Ovary (tissue), 3 donors: ENCODE results near the gene POU6F2.

Source experiments
- EP300 ChIP-seq: sonication (generic); formaldehyde crosslinking; IDR thresholded peaks from one replicate; pipeline ENCODE4 v1.6.1; 2017; ENCODE audit warnings: antibody characterized with exemption
- POLR2A ChIP-seq: fragments of 450-650 bp; IDR thresholded peaks from one replicate; pipeline ENCODE4 v1.6.1; 2017; ENCODE audit warnings: antibody characterized with exemption, mild to moderate bottlenecking, moderate library complexity
- TF ChIP-seq, protein P1 (sequence below), 3 donors: fragments of 450-650 bp in 2 of 3; fragments of 200-600 bp in 1 of 3; IDR thresholded peaks; one replicate each; pipeline versions ENCODE4 v1.5.1 to v1.8.0; 2016 to 2022; ENCODE audit warnings: antibody characterized with exemption in 3 of 3, mild to moderate bottlenecking in 1 of 3
- donor health status: DM: no; HTN: no; CAD: no.

- TF ChIP-seq, protein P1, sequence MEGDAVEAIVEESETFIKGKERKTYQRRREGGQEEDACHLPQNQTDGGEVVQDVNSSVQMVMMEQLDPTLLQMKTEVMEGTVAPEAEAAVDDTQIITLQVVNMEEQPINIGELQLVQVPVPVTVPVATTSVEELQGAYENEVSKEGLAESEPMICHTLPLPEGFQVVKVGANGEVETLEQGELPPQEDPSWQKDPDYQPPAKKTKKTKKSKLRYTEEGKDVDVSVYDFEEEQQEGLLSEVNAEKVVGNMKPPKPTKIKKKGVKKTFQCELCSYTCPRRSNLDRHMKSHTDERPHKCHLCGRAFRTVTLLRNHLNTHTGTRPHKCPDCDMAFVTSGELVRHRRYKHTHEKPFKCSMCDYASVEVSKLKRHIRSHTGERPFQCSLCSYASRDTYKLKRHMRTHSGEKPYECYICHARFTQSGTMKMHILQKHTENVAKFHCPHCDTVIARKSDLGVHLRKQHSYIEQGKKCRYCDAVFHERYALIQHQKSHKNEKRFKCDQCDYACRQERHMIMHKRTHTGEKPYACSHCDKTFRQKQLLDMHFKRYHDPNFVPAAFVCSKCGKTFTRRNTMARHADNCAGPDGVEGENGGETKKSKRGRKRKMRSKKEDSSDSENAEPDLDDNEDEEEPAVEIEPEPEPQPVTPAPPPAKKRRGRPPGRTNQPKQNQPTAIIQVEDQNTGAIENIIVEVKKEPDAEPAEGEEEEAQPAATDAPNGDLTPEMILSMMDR (IDR thresholded peaks at IDR 0.05) = no peak
- no peak for TF ChIP-seq POLR2A
- TF ChIP-seq EP300 = no peak
These were observed 314.1 kb downstream of the POU6F2 start for GRCh38 chr7:39291628-39292410.
